Keratinocyte (primary cell): ENCODE data around the gene CSGALNACT2. TPM values are rescaled to one million over a fixed set of nuclear protein-coding genes. Genes with fewer than 3 reads are reported as not detected.

Experiments used
- DNase-seq: peaks from one replicate; pipeline ENCODE4 v3.0.0-alpha.2; 2011; ENCODE audit warnings: low read depth, missing footprints, low spot score
- FAIRE-seq: peaks from 2 replicates; lab custom pipeline; 2011; peaks lifted over from hg19 to GRCh38; lab: Jason Lieb, UNC
- H2AFZ ChIP-seq: 2 replicates; pipeline ENCODE4 v1.6.0; 2012; ENCODE audit warnings: low read length, control low read depth, inconsistent platforms; ENCODE audit not compliant: control insufficient read depth
- H3K27ac ChIP-seq: 2 replicates; pipeline ENCODE4 v1.5.1; 2011; ENCODE audit warnings: low read length; ENCODE audit not compliant: control insufficient read depth, insufficient read depth
- H3K27me3 ChIP-seq: 3 replicates; pipeline ENCODE4 v1.6.0; 2011; ENCODE audit warnings: low read length; ENCODE audit not compliant: control insufficient read depth, insufficient read depth; ENCODE audit errors: extremely low read depth
- H3K36me3 ChIP-seq, 2 experiments: 2 replicates in 1 of 2; 3 replicates in 1 of 2; pipeline ENCODE4 v1.5.1; 2011; ENCODE audit warnings: low read length in 2 of 2, mild to moderate bottlenecking in 1 of 2; ENCODE audit not compliant: control insufficient read depth in 2 of 2, insufficient read depth in 2 of 2; ENCODE audit errors: extremely low read depth in 1 of 2
- H3K4me1 ChIP-seq: 3 replicates; pipeline ENCODE4 v1.5.1; 2011; ENCODE audit warnings: low read length; ENCODE audit not compliant: control insufficient read depth, insufficient read depth; ENCODE audit errors: extremely low read depth
- H3K4me2 ChIP-seq: 3 replicates; pipeline ENCODE4 v1.6.0; 2011; ENCODE audit warnings: low read depth, low read length; ENCODE audit not compliant: control insufficient read depth, insufficient read depth; ENCODE audit errors: extremely low read depth
- H3K4me3 ChIP-seq, 3 experiments: fragments of 200-600 bp in 1 of 3; sonication (generic) in 1 of 3; 2 replicates in 2 of 3; 3 replicates in 1 of 3; pipeline ENCODE4 v1.5.1; 2011 to 2016; ENCODE audit warnings: low read length in 3 of 3, mild to moderate bottlenecking in 3 of 3, control low read depth in 2 of 3, inconsistent platforms in 1 of 3, low read depth in 1 of 3, mixed read lengths in 1 of 3, mixed run types in 1 of 3, moderate library complexity in 1 of 3; ENCODE audit not compliant: control insufficient read depth in 2 of 3, insufficient read depth in 2 of 3; ENCODE audit errors: extremely low read depth in 1 of 3
- H3K79me2 ChIP-seq: 2 replicates; pipeline ENCODE4 v1.6.0; 2012; ENCODE audit warnings: low read length; ENCODE audit not compliant: control insufficient read depth, insufficient read depth
- H3K9ac ChIP-seq: 3 replicates; pipeline ENCODE4 v1.6.0; 2011; ENCODE audit warnings: low read length; ENCODE audit not compliant: control insufficient read depth, insufficient read depth; ENCODE audit errors: extremely low read depth
- H3K9me1 ChIP-seq: 3 replicates; pipeline ENCODE4 v1.6.0; 2011; ENCODE audit warnings: low read length; ENCODE audit not compliant: control insufficient read depth, insufficient read depth; ENCODE audit errors: extremely low read depth
- H3K9me3 ChIP-seq: 2 replicates; pipeline ENCODE4 v1.5.1; 2012; ENCODE audit warnings: low read depth, low read length; ENCODE audit not compliant: control insufficient read depth
- H4K20me1 ChIP-seq: 3 replicates; pipeline ENCODE4 v1.6.0; 2011; ENCODE audit warnings: low read length; ENCODE audit not compliant: control insufficient read depth, insufficient read depth; ENCODE audit errors: extremely low read depth
- EZH2 ChIP-seq: IDR thresholded peaks from one replicate; pipeline ENCODE4 v1.6.1; 2012; ENCODE audit warnings: inconsistent platforms, mild to moderate bottlenecking, low read length, moderate library complexity
- dilution Hi-C: fragments of 300-500 bp; cut with MboI; formaldehyde crosslinking; loops from one replicate; pipeline ENCODE4 v1.7.0; 2020; ENCODE audit warnings: low sequenced_read_pairs; ENCODE audit not compliant: extremely low pct_ligation_motif_present
- polyA plus RNA-seq, 5 experiments: library from polyadenylated mRNA; depleted of rRNA in 3 of 5; stranded (reverse) in 3 of 5; stranded (forward) in 1 of 5; unstranded in 1 of 5; fragments of >200 nt; gene quantifications; 1 replicate in 1 of 5; 2 replicates in 3 of 5; 3 replicates in 1 of 5; pipeline versions ENCODE4 v1.2.1 to v1.2.3, GENCODE V29; 2011 to 2012; ENCODE audit warnings: missing spikeins in 2 of 5, low read depth in 1 of 5, low replicate concordance in 1 of 5
- TF ChIP-seq, protein P1 (sequence below), 3 experiments: IDR thresholded peaks in 1 of 3; conservative IDR thresholded peaks in 1 of 3; optimal IDR thresholded peaks in 1 of 3; 2 replicates in 2 of 3; 3 replicates in 1 of 3; pipeline versions ENCODE3 to v1.5.1; 2011; ENCODE audit warnings: low read length in 3 of 3, mild to moderate bottlenecking in 3 of 3, moderate library complexity in 2 of 3, control low read depth in 1 of 3, inconsistent platforms in 1 of 3; ENCODE audit not compliant: insufficient read depth in 2 of 3; ENCODE audit errors: extremely low read depth in 1 of 3

The CSGALNACT2 gene
- polyA plus RNA-seq, 1 donor (not counting 4 experiments of a cell fraction or from before 2014, with no cell fraction given), result 19.7 TPM

DNA sequence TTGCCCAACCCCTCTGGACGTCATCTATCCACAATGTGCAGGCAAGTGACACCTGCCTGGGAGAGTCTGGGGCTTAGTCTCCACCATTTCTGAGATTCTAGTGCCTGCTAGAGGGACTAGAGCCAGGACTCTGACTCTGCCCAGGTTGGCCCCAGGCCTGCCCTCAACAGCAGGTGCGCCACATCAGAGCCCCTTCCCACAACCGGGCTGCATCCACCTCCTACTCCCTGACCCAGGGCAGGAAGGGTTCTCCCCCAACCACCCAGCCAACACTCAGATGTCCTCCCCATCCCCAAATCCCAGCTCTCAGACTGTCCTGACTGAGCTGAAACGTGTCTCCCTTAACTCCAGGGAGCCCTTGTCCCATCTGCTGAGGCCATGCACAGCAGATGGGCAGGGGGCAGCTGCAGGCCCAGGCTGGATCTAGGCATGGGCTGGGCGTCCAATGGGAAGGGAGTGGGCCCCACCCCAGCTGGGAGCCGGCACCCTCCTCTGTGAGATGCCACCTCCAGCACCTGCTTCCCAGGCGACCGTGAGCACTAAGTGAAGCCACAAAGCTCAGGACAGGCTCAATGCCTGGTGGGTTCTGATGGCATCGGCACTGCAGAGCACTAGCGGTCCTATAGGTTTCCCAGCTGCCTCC, 79.4 kb downstream of the CSGALNACT2 start:
- Histone ChIP-seq H3K4me3 (no peak overlapping the region), H3K4me2 (no peak overlapping the region), H3K9me3 (no peaks in the 10 kb centered on the region), H3K27ac (no peak overlapping the region), H3K27me3 (peaks cover 33% of the 10 kb centered on the region), H2AFZ (no peak overlapping the region), H4K20me1 (no peaks in the 10 kb centered on the region), H3K4me1 (no peaks in the 10 kb centered on the region), H3K9ac (no peak overlapping the region), H3K36me3 (no peaks in the 10 kb centered on the region), H3K9me1 (no peaks in the 10 kb centered on the region), H3K79me2 (no peaks in the 10 kb centered on the region)
- FAIRE-seq (no peak), DNase-seq (no peak)
- dilution Hi-C loops, result no loop called here
- TF ChIP-seq, protein P1, sequence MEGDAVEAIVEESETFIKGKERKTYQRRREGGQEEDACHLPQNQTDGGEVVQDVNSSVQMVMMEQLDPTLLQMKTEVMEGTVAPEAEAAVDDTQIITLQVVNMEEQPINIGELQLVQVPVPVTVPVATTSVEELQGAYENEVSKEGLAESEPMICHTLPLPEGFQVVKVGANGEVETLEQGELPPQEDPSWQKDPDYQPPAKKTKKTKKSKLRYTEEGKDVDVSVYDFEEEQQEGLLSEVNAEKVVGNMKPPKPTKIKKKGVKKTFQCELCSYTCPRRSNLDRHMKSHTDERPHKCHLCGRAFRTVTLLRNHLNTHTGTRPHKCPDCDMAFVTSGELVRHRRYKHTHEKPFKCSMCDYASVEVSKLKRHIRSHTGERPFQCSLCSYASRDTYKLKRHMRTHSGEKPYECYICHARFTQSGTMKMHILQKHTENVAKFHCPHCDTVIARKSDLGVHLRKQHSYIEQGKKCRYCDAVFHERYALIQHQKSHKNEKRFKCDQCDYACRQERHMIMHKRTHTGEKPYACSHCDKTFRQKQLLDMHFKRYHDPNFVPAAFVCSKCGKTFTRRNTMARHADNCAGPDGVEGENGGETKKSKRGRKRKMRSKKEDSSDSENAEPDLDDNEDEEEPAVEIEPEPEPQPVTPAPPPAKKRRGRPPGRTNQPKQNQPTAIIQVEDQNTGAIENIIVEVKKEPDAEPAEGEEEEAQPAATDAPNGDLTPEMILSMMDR (optimal IDR thresholded peaks at IDR 0.05 in 1 of 3, IDR thresholded peaks at IDR 0.05 in 1 of 3, conservative IDR thresholded peaks at IDR 0.05 in 1 of 3; ENCODE audit: extremely low read depth in 1 of 3, insufficient read depth in 2 of 3, low read length in 3 of 3), result no peak
- no peak for TF ChIP-seq EZH2

DNA sequence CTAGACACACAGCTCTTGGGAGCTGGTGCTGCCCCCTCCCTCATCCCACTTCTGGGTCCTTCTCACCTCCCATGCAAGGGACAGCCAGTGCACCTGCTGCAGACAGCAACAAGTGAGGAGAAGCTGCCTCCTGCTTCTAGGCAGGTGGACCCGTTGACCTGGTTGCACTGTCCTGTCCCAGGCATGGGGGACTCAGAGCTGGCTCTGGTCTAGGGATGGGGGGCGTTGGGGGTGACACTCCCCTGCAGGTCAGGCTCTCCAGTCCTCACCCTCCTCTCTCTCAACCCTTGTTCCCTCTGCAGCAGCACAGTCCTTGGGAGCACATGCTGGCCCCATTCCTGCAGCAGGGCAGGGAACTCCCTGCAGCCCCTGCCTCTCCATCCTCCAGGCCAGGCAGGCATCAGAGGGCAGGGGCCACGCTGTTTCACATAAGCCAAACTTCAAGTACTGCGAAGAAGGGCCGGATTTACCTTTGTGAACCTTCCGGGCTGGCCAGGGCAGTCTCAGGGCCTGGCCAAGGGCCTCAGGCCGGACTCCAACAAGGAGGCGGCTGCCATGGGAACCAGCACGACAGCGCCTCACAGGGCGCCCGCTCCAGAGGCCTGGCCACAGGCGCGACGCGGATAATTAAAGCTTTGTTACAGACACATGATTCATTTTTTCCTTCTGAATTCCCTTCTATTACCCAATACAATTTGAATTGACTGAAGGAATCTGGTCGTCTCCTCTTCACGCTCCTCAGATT, 80.1 kb downstream of the CSGALNACT2 start:
- dilution Hi-C loops, result no loop called here
- H3K4me2 ChIP-seq, result no peak overlapping the region
- peaks cover 37% of the 10 kb centered on the region for H3K27me3 ChIP-seq
- no peaks in the 10 kb centered on the region for H4K20me1 ChIP-seq
- H3K9ac ChIP-seq, result no peak overlapping the region
- FAIRE-seq, result no peak
- no peaks in the 10 kb centered on the region for H3K4me1 ChIP-seq
- H3K36me3 ChIP-seq, result no peaks in the 10 kb centered on the region
- H3K27ac ChIP-seq, result no peak overlapping the region
- H3K79me2 ChIP-seq, result no peaks in the 10 kb centered on the region
- TF ChIP-seq, protein P1 (optimal IDR thresholded peaks at IDR 0.05 in 1 of 3, IDR thresholded peaks at IDR 0.05 in 1 of 3, conservative IDR thresholded peaks at IDR 0.05 in 1 of 3; ENCODE audit: extremely low read depth in 1 of 3, insufficient read depth in 2 of 3, low read length in 3 of 3), result no peak
- no peak for TF ChIP-seq EZH2
- H2AFZ ChIP-seq, result no peak overlapping the region
- DNase-seq, result no peak
- H3K4me3 ChIP-seq, result no peak overlapping the region
- H3K9me1 ChIP-seq, result no peaks in the 10 kb centered on the region
- H3K9me3 ChIP-seq, result no peaks in the 10 kb centered on the region
